GM03348 (cell line): ENCODE results near the gene PYDC2.
"Not testable (repeated sequence)": the region's sequence is repeated elsewhere in the genome, so short reads cannot be mapped to it uniquely, and the experiment has no call there.

Experiments
- DNase-seq: peaks from one replicate; pipeline ENCODE4 v3.0.0; 2012; ENCODE audit warnings: low spot score

Gene PYDC2

DNA sequence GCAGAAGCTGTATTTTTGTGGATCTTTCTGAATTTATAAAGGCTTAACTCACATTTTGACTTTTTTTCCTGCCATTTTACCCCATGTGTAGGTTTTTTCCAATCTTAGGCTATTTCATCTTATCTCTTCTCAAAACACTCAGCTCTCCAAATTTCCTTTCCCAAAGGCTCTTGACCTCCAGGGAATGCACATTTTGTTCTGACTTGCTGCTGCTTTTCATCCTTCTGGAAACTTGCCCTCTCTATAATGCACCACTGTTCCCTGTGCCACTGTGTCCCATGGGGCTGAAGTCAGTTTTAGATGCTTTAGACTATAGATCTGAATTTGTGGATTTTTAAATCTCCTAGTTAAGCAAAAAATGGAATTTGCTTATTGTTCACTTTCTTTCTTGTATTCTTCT lies 9.1 kb downstream of the PYDC2 start:
- no peak for DNase-seq

DNA sequence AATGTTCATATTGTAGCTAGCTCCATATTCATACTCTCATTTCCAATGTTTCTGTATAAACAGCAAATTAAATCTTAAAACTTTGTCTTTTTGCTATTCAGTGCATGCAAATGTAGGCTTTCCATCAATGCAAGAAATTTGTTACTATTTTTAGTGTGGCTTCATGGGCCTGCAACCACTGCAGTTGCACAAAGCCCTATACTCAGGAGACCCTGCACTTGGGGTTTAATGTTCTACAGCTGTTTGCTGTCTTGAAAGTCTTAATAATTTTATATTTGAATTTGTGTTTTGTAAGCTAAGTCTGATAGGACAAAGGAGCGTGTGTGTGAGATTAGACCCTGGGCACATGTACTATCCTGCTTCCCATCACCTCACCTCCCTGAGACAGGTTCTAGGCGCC lies 9.6 kb downstream of the PYDC2 start:
- DNase-seq, result no peak

DNA sequence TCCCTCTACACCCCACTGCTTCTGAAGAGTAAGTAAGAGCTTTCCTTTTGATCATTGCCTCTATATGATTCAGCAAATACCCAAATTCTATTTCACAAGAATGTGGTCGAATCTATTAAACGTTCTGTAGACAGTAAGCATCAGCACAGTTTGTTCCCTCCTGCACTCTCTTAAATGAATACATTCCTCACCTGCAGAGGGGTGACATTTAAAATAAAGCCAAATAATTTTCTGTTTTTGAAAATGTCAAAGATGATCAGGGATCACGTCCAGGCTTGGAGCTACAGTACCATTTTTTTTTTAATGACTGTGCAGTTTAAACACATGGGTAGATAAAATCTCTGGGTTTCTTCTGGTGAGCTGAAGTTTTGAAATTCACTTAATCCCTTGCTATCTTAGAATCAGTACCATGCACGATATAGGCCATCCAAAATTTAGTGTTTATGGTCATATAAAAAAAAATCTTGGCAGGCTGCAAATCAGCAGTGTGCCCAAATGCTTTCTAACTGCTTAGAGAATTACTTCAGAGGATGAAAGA lies 12.8 kb downstream of the PYDC2 start:
- DNase-seq, result no peak

DNA sequence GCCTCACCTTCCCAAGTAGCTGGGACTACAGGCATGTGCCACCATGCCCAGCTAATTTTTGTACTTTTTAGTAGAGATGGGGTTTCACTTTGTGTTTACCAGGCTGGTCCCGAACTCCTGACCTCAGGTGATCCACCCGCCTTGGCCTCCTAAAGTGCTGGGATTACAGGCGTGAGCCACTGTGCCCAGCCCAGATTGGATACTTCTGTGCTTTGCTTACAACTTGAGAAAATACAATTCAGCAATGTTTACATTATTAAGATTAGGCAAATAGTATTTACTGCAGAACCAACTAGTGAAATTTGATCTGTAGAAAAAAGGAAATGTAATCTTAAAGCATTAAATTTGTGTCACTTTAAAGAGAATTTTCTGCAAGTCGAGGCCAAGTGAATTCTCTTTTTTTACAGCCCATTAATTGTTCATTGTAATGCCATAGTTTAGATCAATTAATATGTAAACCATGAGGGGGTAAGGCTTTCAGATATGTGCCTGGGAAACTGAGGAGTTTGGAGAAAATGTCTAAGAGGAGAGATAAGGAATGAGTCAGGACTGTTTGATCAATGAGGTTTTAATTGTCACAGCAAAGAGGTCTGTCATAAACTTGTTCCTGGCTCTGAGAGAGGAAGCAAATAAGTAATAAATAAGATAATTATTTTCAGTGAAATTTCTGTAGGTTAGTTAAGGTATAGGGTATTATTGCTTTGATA lies 15.3 kb downstream of the PYDC2 start:
- DNase-seq, result no peak

DNA sequence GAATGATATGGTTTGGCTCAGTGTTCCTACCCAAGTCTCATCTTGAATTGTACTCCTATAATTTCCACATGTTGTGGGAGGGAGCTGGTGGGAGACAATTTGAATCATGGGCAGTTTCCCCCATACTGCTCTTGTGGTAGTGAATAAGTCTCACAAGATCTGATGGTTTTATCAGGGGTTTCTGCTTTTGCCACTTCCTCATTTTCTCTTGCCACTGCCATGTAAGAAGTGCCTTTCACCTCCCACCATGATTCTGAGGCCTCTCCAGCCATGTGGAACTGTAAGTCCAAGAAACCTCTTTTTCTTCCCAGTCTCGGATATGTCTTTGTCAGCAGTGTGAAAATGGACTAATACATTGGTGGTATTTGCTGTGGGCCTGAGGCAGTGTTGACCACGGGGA lies 23.0 kb downstream of the PYDC2 start:
- not testable (repeated sequence) for DNase-seq

DNA sequence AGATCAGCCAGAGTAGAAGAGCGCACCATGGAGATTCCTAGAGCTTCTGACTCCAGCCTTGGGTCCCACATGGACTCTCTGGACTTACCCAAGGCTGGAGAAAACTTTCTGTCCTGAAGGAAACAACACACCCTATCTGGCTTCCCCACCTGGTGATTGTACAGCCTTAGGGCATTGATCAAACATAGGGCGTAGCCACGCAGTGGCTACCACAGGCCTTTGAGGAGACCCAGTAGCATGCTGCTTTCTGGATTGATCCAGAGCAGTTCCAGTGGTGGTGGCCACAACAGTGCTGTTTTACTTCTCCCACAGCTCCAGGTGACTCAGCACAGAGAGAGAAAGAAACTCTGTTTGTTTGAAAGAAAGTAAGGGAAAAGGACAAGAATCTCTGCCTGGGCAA lies 23.5 kb downstream of the PYDC2 start:
- DNase-seq, result no peak

DNA sequence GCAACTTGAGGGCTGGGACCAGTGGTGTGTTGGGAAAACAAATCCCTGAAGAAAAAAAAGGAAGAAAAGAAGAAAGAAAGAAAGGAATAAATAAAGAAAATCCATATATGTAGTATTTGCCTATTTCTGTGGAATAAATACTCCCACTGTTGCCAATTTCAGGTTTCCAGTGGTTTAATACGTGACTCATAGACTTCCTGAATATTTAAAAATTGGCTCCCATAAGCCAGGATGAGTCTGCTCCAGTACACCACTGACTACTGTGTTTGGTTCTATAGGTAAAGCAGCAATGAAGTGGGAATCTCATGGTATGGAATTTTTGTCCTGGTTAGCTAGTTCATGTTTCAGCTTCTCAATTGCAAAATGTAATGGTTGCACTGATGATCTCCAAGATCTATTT lies 31.6 kb downstream of the PYDC2 start:
- no peak for DNase-seq

DNA sequence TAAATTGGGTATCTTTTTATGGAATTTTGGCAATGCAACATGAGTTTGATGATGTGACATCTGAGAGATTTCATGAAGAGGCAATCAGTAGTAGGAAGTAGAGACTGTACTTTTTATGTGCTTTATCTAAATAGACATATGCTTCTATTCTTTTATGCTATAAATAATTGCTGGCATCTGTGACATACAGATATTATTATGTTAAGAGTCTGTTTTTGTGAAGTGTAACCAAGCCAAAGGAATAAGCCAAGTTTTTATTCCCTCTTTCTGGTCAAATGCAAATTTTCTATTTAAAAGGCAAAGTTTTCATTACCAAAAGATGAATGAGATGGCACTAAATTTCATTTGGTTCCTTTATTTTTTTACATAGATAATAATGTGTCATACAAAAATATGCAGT lies 32.4 kb downstream of the PYDC2 start:
- DNase-seq, result no peak

DNA sequence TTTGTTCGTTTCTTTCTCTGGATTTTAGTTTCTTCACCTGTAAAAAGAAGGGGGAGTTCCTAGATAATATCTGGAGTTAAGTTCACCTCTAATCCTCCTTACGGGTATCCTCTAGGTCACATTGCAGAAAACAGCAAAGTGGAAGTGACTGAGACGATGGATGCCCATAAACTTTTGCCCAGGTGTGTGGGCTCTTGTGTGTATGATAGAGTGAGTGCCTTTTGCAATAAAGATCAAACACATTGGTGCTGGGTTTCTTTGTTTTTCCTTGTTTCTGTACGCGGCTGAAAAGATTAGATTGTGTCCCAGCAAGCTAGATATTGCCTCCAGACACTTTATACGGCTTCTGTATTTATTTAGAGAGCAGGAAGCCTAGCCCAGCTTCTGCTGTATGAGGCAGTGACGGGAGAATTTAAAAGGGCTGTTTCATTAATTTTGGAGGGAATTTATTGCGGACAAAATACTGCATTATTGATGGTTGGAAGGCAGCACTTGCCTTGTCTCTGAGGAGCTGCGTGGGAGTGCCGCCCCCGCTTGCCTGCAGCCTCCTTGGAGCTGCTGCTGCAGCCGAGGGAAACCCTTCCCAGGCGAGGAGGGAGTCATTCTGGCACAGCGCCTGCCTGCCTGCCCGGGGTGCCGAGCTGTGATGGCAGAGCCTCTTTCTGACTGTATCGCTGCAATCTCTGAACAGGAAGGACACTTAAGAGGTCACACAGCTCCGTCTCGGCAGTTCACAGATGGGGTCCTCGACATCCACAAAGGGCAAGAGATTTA lies 38.5 kb downstream of the PYDC2 start:
- DNase-seq, result peak; percentile 40

DNA sequence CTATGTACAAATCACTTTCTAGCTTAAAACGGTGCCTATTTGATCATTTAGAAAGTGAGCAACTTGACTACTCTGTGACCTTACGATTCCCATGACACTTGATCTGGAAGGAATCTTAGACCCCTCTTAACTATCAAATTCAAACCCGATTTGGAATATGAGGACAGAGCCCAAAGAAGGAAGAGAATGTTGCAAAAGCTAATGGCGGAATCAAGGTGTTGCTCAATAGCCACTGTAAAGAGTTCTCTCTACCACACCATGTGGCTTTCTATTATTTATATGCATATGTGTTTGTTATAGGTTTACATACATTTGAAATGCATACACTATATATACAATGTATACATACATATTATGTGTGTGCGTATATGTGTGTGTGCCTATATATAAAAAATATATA lies 39.9 kb downstream of the PYDC2 start:
- no peak for DNase-seq

DNA sequence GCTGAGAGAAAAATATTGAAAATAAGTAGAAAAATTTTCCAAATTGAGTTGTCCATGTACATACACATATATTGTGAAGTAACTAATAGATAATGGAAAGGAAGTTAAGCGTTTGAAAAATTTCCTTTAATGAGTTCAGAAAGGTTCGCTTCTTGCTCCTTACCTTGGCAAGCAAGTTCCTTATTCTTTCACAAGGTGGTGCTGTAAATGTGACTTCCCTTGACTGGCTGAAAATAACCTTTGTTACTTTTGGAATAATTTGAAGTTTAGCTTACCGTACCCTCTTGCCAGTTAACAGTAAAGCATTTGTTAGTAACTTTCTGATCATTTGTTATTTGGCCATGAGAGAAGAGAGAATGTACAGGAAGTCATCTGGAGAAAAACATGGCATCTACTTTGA lies 41.6 kb downstream of the PYDC2 start:
- no peak for DNase-seq

DNA sequence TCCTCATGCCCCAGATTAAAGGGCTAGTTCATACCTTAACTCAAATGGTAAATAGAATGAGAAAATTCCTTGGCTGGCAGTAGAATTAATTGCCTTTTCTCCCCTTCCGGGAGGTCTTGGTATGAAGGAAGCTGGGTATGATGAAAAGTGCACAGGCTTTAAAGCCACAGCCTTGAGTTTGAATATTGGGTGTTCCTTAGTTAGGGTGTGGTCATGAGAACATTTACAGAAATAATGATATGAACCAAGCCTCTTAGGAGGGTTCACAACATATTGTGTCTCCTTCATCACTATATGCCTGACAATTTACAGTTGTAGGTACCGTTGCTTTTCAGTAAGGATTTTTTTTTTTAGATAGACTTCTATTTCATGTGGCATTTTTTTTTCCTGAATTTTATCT lies 48.1 kb downstream of the PYDC2 start:
- no peak for DNase-seq
